ENCODE results near the gene OSGIN1. TPM values are rescaled to one million over a fixed set of nuclear protein-coding genes. Genes with fewer than 3 reads are reported as not detected.
A peak's percentile ranks its signal among the peaks of the same experiment; 100 is the strongest.

Gene OSGIN1
- 89.4 TPM for total RNA-seq

- DNase-seq (ENCODE audit: low spot score) (peak; percentile 97), ATAC-seq (peak; percentile 79)
Measured at GRCh38 chr16:83952940-83953795, at the start of gene OSGIN1. TSS of gene OSGIN1 (plus strand) at chr16:83953240. CDS start at chr16:83957672, 4,432 bp downstream.

- DNase-seq (ENCODE audit: low spot score), result no peak
Measured at GRCh38 chr16:83903751-83904150, 49.3 kb upstream of the OSGIN1 start.

GRCh38 chr16:83906683-83907082 lies 46.4 kb upstream of the OSGIN1 start:
- no peak for DNase-seq (ENCODE audit: low spot score)
- no peak for ATAC-seq

More at GRCh38 chr16:83903751-83904150, 49.3 kb upstream of the OSGIN1 start:
- peak; percentile 68 for ATAC-seq

- no peak for DNase-seq (ENCODE audit: low spot score)
- ATAC-seq, result no peak
Measured at GRCh38 chr16:83907111-83907510, 45.9 kb upstream of the OSGIN1 start.

GRCh38 chr16:83907631-83908250 lies 45.3 kb upstream of the OSGIN1 start:
- DNase-seq (ENCODE audit: low spot score), result no peak
- ATAC-seq, result no peak

- ATAC-seq, result no peak
Measured at GRCh38 chr16:83908798-83909197, 44.2 kb upstream of the OSGIN1 start.

GRCh38 chr16:83911290-83911689 lies 41.8 kb upstream of the OSGIN1 start:
- DNase-seq (ENCODE audit: low spot score), result no peak
- no peak for ATAC-seq

More at GRCh38 chr16:83908798-83909197, 44.2 kb upstream of the OSGIN1 start:
- no peak for DNase-seq (ENCODE audit: low spot score)

- DNase-seq (ENCODE audit: low spot score) (no peak), ATAC-seq (peak; percentile 47)
Measured at GRCh38 chr16:83912519-83913244, 40.4 kb upstream of the OSGIN1 start.

- ATAC-seq (peak; percentile 41), DNase-seq (ENCODE audit: low spot score) (no peak)
Measured at GRCh38 chr16:83913245-83913633, 39.8 kb upstream of the OSGIN1 start.

- no peak for ATAC-seq
- DNase-seq (ENCODE audit: low spot score), result no peak
Measured at GRCh38 chr16:83914091-83914710, 38.8 kb upstream of the OSGIN1 start.

GRCh38 chr16:83915081-83915480 lies 38.0 kb upstream of the OSGIN1 start:
- no peak for ATAC-seq

GRCh38 chr16:83915491-83915890 lies 37.5 kb upstream of the OSGIN1 start:
- ATAC-seq, result no peak

More at GRCh38 chr16:83915081-83915480, 38.0 kb upstream of the OSGIN1 start:
- no peak for DNase-seq (ENCODE audit: low spot score)

GRCh38 chr16:83917152-83918120 lies 35.6 kb upstream of the OSGIN1 start:
- DNase-seq (ENCODE audit: low spot score), result no peak
- ATAC-seq, result peak; percentile 21

More at GRCh38 chr16:83915491-83915890, 37.5 kb upstream of the OSGIN1 start:
- no peak for DNase-seq (ENCODE audit: low spot score)

GRCh38 chr16:83920894-83921491 lies 32.0 kb upstream of the OSGIN1 start:
- no peak for DNase-seq (ENCODE audit: low spot score)
- no peak for ATAC-seq

- no peak for ATAC-seq
Measured at GRCh38 chr16:83923581-83924365, 29.3 kb upstream of the OSGIN1 start.

GRCh38 chr16:83924686-83925085 lies 28.4 kb upstream of the OSGIN1 start:
- DNase-seq (ENCODE audit: low spot score), result no peak
- ATAC-seq, result no peak

More at GRCh38 chr16:83923581-83924365, 29.3 kb upstream of the OSGIN1 start:
- DNase-seq (ENCODE audit: low spot score), result no peak

GRCh38 chr16:83925095-83925905 lies 27.7 kb upstream of the OSGIN1 start:
- DNase-seq (ENCODE audit: low spot score), result no peak
- ATAC-seq, result no peak

All from left lobe of liver (tissue), 2 donors.